ENCODE results near the gene LCP1.

The LCP1 gene

GRCh38 chr13:46126552-46127357 is 55.2 kb downstream of the LCP1 start:
- peak; percentile 55 for DNase-seq

- no peak for DNase-seq
Measured at GRCh38 chr13:46126056-46126455, 55.9 kb downstream of the LCP1 start.

GRCh38 chr13:46124967-46125933 is 56.7 kb downstream of the LCP1 start:
- DNase-seq, result no peak

- peak; percentile 18 for DNase-seq
Measured at GRCh38 chr13:46124531-46124966, 57.4 kb downstream of the LCP1 start.

GRCh38 chr13:46122304-46122703 is 59.7 kb downstream of the LCP1 start:
- no peak for DNase-seq

- no peak for DNase-seq
Measured at GRCh38 chr13:46121597-46122163, 60.3 kb downstream of the LCP1 start.

- DNase-seq, result no peak
Measured at GRCh38 chr13:46121033-46121432, 60.9 kb downstream of the LCP1 start.

- DNase-seq, result no peak
Measured at GRCh38 chr13:46119883-46120614, 61.9 kb downstream of the LCP1 start.

GRCh38 chr13:46116653-46117502 is 65.1 kb downstream of the LCP1 start:
- DNase-seq, result no peak

GRCh38 chr13:46114613-46115012 is 67.4 kb downstream of the LCP1 start:
- no peak for DNase-seq

- DNase-seq, result no peak
Measured at GRCh38 chr13:46113596-46113995, 68.4 kb downstream of the LCP1 start.

GRCh38 chr13:46111151-46111550 is 70.8 kb downstream of the LCP1 start:
- DNase-seq, result no peak

GRCh38 chr13:46109451-46109850 is 72.5 kb downstream of the LCP1 start:
- no peak for DNase-seq

GRCh38 chr13:46106839-46107371 is 75.1 kb downstream of the LCP1 start:
- no peak for DNase-seq

GRCh38 chr13:46104868-46105267 is 77.1 kb downstream of the LCP1 start, which contains the start of gene CPB2:
TSS of gene CPB2 (minus strand) at chr13:46105033. CDS start at chr13:46105009, 24 bp downstream.
- DNase-seq, result no peak

GRCh38 chr13:46103037-46103436 is 78.9 kb downstream of the LCP1 start:
- no peak for DNase-seq

- DNase-seq, result no peak
Measured at GRCh38 chr13:46102255-46102605, 79.7 kb downstream of the LCP1 start.

GRCh38 chr13:46101484-46102254 is 80.3 kb downstream of the LCP1 start:
- no peak for DNase-seq

- no peak for DNase-seq
Measured at GRCh38 chr13:46101002-46101401, 81.0 kb downstream of the LCP1 start.

GRCh38 chr13:46100191-46100815 is 81.7 kb downstream of the LCP1 start:
- DNase-seq, result no peak
